Liver (tissue), 9 donors: Measurements from ENCODE around the gene LRRC8B. TPM values are rescaled to one million over a fixed set of nuclear protein-coding genes. Genes with fewer than 3 reads are reported as not detected.

Experiments used
- DNase-seq: peaks from one replicate; pipeline ENCODE4 v3.0.0-alpha.2; 2017; ENCODE audit warnings: low spot score
- H3K27ac ChIP-seq, 2 donors: one replicate each; pipeline ENCODE4 v1.7.0; 2013; ENCODE audit warnings: inconsistent platforms in 2 of 2, low read length in 2 of 2, control low read depth in 1 of 2, low read depth in 1 of 2, mild to moderate bottlenecking in 1 of 2
- H3K27me3 ChIP-seq, 4 donors: one replicate each; pipeline versions ENCODE4 v1.6.1 to v1.7.0; 2013; ENCODE audit warnings: low read length in 3 of 4, inconsistent platforms in 1 of 4, mild to moderate bottlenecking in 1 of 4, moderate library complexity in 1 of 4; ENCODE audit not compliant: control insufficient read depth in 4 of 4, insufficient read depth in 4 of 4
- H3K36me3 ChIP-seq, 4 donors: one replicate each; pipeline versions ENCODE4 v1.6.1 to v1.7.0; 2013; ENCODE audit warnings: low read length in 3 of 4, mild to moderate bottlenecking in 3 of 4, low read depth in 1 of 4, moderate library complexity in 1 of 4; ENCODE audit not compliant: control insufficient read depth in 4 of 4, insufficient read depth in 3 of 4
- H3K4me1 ChIP-seq, 4 donors: one replicate each; pipeline versions ENCODE4 v1.6.1 to v1.7.0; 2013; ENCODE audit warnings: low read length in 3 of 4, mild to moderate bottlenecking in 3 of 4, moderate library complexity in 1 of 4; ENCODE audit not compliant: control insufficient read depth in 4 of 4, insufficient read depth in 4 of 4
- H3K4me3 ChIP-seq, 3 donors: one replicate each; pipeline versions ENCODE4 v1.6.1 to v1.7.0; 2013; ENCODE audit warnings: low read length in 3 of 3, control low read depth in 1 of 3, low read depth in 1 of 3, mild to moderate bottlenecking in 1 of 3
- H3K9ac ChIP-seq, 2 donors: one replicate each; pipeline ENCODE4 v1.7.0; 2013; ENCODE audit warnings: low read length in 2 of 2, mild to moderate bottlenecking in 2 of 2, moderate library complexity in 2 of 2, control low read depth in 1 of 2, low read depth in 1 of 2
- H3K9me3 ChIP-seq, 4 donors: one replicate each; pipeline versions ENCODE4 v1.6.1 to v1.7.0; 2013; ENCODE audit warnings: low read length in 3 of 4; ENCODE audit not compliant: control insufficient read depth in 4 of 4
- ATF3 ChIP-seq: IDR thresholded peaks from 2 replicates; pipeline ENCODE4 v1.6.1; 2016; ENCODE audit warnings: antibody characterized with exemption
- EGR1 ChIP-seq, 2 donors: IDR thresholded peaks; 2 replicates each; pipeline ENCODE4 v1.6.1; 2016 to 2018; ENCODE audit warnings: antibody characterized with exemption in 2 of 2, low read depth in 2 of 2
- FOXA1 ChIP-seq: IDR thresholded peaks from 2 replicates; pipeline ENCODE4 v1.6.1; 2016; ENCODE audit warnings: antibody characterized with exemption
- GABPA ChIP-seq, 2 donors: IDR thresholded peaks in 1 of 2; conservative IDR thresholded peaks in 1 of 2; 2 replicates each; pipeline ENCODE4 v1.6.1; 2016; ENCODE audit warnings: antibody characterized with exemption in 2 of 2, mild to moderate bottlenecking in 1 of 2, moderate library complexity in 1 of 2
- HNF4A ChIP-seq, 2 donors: conservative IDR thresholded peaks; 2 replicates each; pipeline ENCODE4 v1.6.1; 2016; ENCODE audit warnings: antibody characterized with exemption in 2 of 2, mild to moderate bottlenecking in 2 of 2
- HNF4G ChIP-seq: IDR thresholded peaks from 2 replicates; pipeline ENCODE4 v1.6.1; 2016; ENCODE audit warnings: antibody characterized with exemption
- JUND ChIP-seq, 2 donors: IDR thresholded peaks; 2 replicates each; pipeline ENCODE4 v1.6.1; 2016; ENCODE audit warnings: antibody characterized with exemption in 2 of 2
- MAX ChIP-seq: IDR thresholded peaks from 2 replicates; pipeline ENCODE4 v1.6.1; 2016; ENCODE audit warnings: antibody characterized with exemption
- NR2F2 ChIP-seq: IDR thresholded peaks from 2 replicates; pipeline ENCODE4 v1.6.1; 2016; ENCODE audit warnings: antibody characterized with exemption
- RAD21 ChIP-seq, 2 donors: IDR thresholded peaks; 2 replicates each; pipeline ENCODE4 v1.6.1; 2016; ENCODE audit warnings: antibody characterized with exemption in 2 of 2, mild to moderate bottlenecking in 2 of 2
- REST ChIP-seq: IDR thresholded peaks from 2 replicates; pipeline ENCODE4 v1.6.1; 2016; ENCODE audit warnings: antibody characterized with exemption, mild to moderate bottlenecking
- RXRA ChIP-seq, 2 donors: IDR thresholded peaks; 2 replicates each; pipeline ENCODE4 v1.6.1; 2017 to 2018; ENCODE audit warnings: antibody characterized with exemption in 2 of 2, mild to moderate bottlenecking in 1 of 2
- SP1 ChIP-seq: IDR thresholded peaks from 2 replicates; pipeline ENCODE4 v1.6.1; 2018; ENCODE audit warnings: antibody characterized with exemption, mild to moderate bottlenecking
- TAF1 ChIP-seq: conservative IDR thresholded peaks from 2 replicates; pipeline ENCODE4 v1.6.1; 2016; ENCODE audit warnings: antibody characterized with exemption, mild to moderate bottlenecking
- YY1 ChIP-seq: IDR thresholded peaks from 2 replicates; pipeline ENCODE4 v1.6.1; 2016; ENCODE audit warnings: antibody characterized with exemption, mild to moderate bottlenecking
- ZBTB33 ChIP-seq: IDR thresholded peaks from 2 replicates; pipeline ENCODE4 v1.6.1; 2016; ENCODE audit warnings: antibody characterized with exemption
- WGBS: extraction: QIAGEN DNeasy Blood & Tissue Kit; methylation state at CpG from one replicate; pipeline ENCODE4 v1.1.7; 2013; 5-methylcytosine and 5-hydroxymethylcytosine counted together
- polyA plus RNA-seq, 2 donors: library from polyadenylated mRNA; stranded (reverse) in 1 of 2; unstranded in 1 of 2; fragments of 200-250 nt in 1 of 2; fragments of >200 nt in 1 of 2; fragmentation: Nextera tagmentation in 1 of 2; extraction: Ambion mirVana in 1 of 2; gene quantifications; one replicate each; pipeline versions ENCODE4 v1.2.1 to v1.2.3, GENCODE V29; 2013 to 2015
- total RNA-seq, 2 donors: library from RNA; depleted of rRNA; stranded (reverse); fragments of >200 nt; gene quantifications; one replicate each; pipeline ENCODE4 v1.2.3, GENCODE V29; 2014
- TF ChIP-seq, protein P1 (sequence below): fragments of 150-350 bp; IDR thresholded peaks from 2 replicates; pipeline ENCODE4 v1.5.1; 2017; ENCODE audit warnings: improper control_type of control experiment, low read depth, low read length; ENCODE audit not compliant: missing input control
- donor health status: healthy.
- donor health status: healthy.
- donor health status: healthy.
- donor health status: healthy.
- donor health status: healthy.

LRRC8B gene
- total and polyA plus RNA-seq, 4 donors, result 1.2 to 4.3 (median 2.5) TPM

DNA sequence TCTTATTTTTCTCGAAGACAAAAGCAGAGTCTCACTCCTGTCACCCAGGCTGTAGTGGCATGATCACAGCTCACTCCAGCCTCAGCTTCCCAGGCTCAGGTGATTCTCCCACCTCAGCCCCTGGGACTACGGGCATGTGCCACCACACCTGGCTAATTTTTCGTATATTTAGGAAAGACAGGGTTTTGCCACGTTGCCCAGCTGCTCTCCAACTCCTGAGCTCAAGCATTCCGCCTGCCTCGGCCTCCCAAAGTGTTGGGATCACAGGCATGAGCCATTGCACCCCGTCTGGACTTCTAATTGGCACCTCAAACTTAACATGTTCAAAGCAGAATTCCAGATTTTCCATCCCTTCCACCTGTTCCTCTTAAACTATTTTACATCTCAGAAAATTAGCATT is 89.3 kb downstream of the LRRC8B start:
- Histone ChIP-seq H3K4me1 (no peaks in the 10 kb centered on the region), H3K36me3 (no peaks in the 10 kb centered on the region), H3K27ac (no peak overlapping the region), H3K9ac (no peak overlapping the region), H3K4me3 (no peak overlapping the region), H3K27me3 (no peaks in the 10 kb centered on the region), H3K9me3 (peaks cover 0 to 3% (median 0%) of the 10 kb centered on the region in 4 donors)
- no peak for TF ChIP-seq TAF1
- no peak for TF ChIP-seq JUND (IDR thresholded peaks at IDR 0.05)
- TF ChIP-seq YY1, result no peak
- TF ChIP-seq NR2F2, result no peak
- no peak for TF ChIP-seq RAD21 (IDR thresholded peaks at IDR 0.05)
- TF ChIP-seq MAX, result no peak
- no peak for TF ChIP-seq RXRA (IDR thresholded peaks at IDR 0.05)
- no peak for TF ChIP-seq HNF4G
- no peak for TF ChIP-seq SP1
- TF ChIP-seq EGR1 (IDR thresholded peaks at IDR 0.05; ENCODE audit: low read depth in 2 of 2), result no peak
- TF ChIP-seq ZBTB33, result no peak
- TF ChIP-seq REST, result no peak
- TF ChIP-seq GABPA (IDR thresholded peaks at IDR 0.05 in 1 of 2, conservative IDR thresholded peaks at IDR 0.05 in 1 of 2), result no peak
- no peak for TF ChIP-seq ATF3
- TF ChIP-seq FOXA1, result no peak
- TF ChIP-seq, protein P1, sequence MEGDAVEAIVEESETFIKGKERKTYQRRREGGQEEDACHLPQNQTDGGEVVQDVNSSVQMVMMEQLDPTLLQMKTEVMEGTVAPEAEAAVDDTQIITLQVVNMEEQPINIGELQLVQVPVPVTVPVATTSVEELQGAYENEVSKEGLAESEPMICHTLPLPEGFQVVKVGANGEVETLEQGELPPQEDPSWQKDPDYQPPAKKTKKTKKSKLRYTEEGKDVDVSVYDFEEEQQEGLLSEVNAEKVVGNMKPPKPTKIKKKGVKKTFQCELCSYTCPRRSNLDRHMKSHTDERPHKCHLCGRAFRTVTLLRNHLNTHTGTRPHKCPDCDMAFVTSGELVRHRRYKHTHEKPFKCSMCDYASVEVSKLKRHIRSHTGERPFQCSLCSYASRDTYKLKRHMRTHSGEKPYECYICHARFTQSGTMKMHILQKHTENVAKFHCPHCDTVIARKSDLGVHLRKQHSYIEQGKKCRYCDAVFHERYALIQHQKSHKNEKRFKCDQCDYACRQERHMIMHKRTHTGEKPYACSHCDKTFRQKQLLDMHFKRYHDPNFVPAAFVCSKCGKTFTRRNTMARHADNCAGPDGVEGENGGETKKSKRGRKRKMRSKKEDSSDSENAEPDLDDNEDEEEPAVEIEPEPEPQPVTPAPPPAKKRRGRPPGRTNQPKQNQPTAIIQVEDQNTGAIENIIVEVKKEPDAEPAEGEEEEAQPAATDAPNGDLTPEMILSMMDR, result no peak
- no peak for TF ChIP-seq HNF4A (conservative IDR thresholded peaks at IDR 0.05)
- DNase-seq, result no peak
- 84% methylated on average over 7 of the region's 7 CpGs for WGBS
